ENCODE results near the gene ZSCAN26. TPM values are rescaled to one million over a fixed set of nuclear protein-coding genes. Genes with fewer than 3 reads are reported as not detected.

Gene ZSCAN26
- total and polyA plus RNA-seq, 2 donors from 2014 or later, result 11.8 to 17.2 TPM

- Histone ChIP-seq H3K4me1 (ENCODE audit: control insufficient read depth in 2 of 3, insufficient read depth in 2 of 3, low read depth in 1 of 3, low read length in 3 of 3) (no peaks in the 10 kb centered on the region), H3K36me3 (ENCODE audit: control insufficient read depth in 2 of 3, insufficient read depth in 3 of 3, low read length in 3 of 3) (peaks cover 4 to 6% (median 5%) of the 10 kb centered on the region in 3 donors), H3K4me3 (ENCODE audit: low read length in 3 of 3) (no peak overlapping the region), H3K27me3 (ENCODE audit: control insufficient read depth, insufficient read depth, low read length) (no peaks in the 10 kb centered on the region), H3K9me3 (ENCODE audit: control insufficient read depth in 2 of 3, insufficient read depth in 1 of 3, low read length in 3 of 3) (peaks cover 0 to 5% (median 0%) of the 10 kb centered on the region in 3 donors), H3K9ac (ENCODE audit: low read length in 3 of 3) (no peak overlapping the region), H3K27ac (ENCODE audit: low read depth in 2 of 2, low read length in 2 of 2) (no peak overlapping the region)
- DNase-seq, result no peak
- no peak for FAIRE-seq
- TF ChIP-seq CTCF (IDR thresholded peaks at IDR 0.05; ENCODE audit: borderline replicate concordance, extremely low read depth, insufficient read depth), result no peak
- intact Hi-C loops (cut with DNase I), result no loop called here
Measured at GRCh38 chr6:28282926-28283325, 16.0 kb downstream of the ZSCAN26 start.

GRCh38 chr6:28291573-28291972 is 24.6 kb downstream of the ZSCAN26 start:
- no peak overlapping the region for H3K9ac ChIP-seq (ENCODE audit: low read length in 3 of 3)
- H3K4me3 ChIP-seq (ENCODE audit: low read length in 3 of 3), result no peak overlapping the region
- DNase-seq (no peak), FAIRE-seq (no peak)
- no peak for TF ChIP-seq CTCF (IDR thresholded peaks at IDR 0.05; ENCODE audit: borderline replicate concordance, extremely low read depth, insufficient read depth)
- no peaks in the 10 kb centered on the region for H3K9me3 ChIP-seq (ENCODE audit: control insufficient read depth in 2 of 3, insufficient read depth in 1 of 3, low read length in 3 of 3)
- peaks cover 5 to 9% (median 7%) of the 10 kb centered on the region in 3 donors for H3K36me3 ChIP-seq (ENCODE audit: control insufficient read depth in 2 of 3, insufficient read depth in 3 of 3, low read length in 3 of 3)
- no peaks in the 10 kb centered on the region for H3K27me3 ChIP-seq (ENCODE audit: control insufficient read depth, insufficient read depth, low read length)
- H3K27ac ChIP-seq (ENCODE audit: low read depth in 2 of 2, low read length in 2 of 2), result no peak overlapping the region
- H3K4me1 ChIP-seq (ENCODE audit: control insufficient read depth in 2 of 3, insufficient read depth in 2 of 3, low read depth in 1 of 3, low read length in 3 of 3), result no peaks in the 10 kb centered on the region
- intact Hi-C loops (cut with DNase I), result no loop called here

- no peak for FAIRE-seq
- H3K27me3 ChIP-seq (ENCODE audit: control insufficient read depth, insufficient read depth, low read length), result no peaks in the 10 kb centered on the region
- H3K9me3 ChIP-seq (ENCODE audit: control insufficient read depth in 2 of 3, insufficient read depth in 1 of 3, low read length in 3 of 3), result no peaks in the 10 kb centered on the region
Measured at GRCh38 chr6:28295326-28295725, 28.4 kb downstream of the ZSCAN26 start.

More at GRCh38 chr6:28295326-28295725, 28.4 kb downstream of the ZSCAN26 start:
- DNase-seq, result no peak
- no peak for TF ChIP-seq CTCF (IDR thresholded peaks at IDR 0.05; ENCODE audit: borderline replicate concordance, extremely low read depth, insufficient read depth)
- Histone ChIP-seq H3K36me3 (ENCODE audit: control insufficient read depth in 2 of 3, insufficient read depth in 3 of 3, low read length in 3 of 3) (peaks cover 0 to 3% (median 1%) of the 10 kb centered on the region in 3 donors), H3K9ac (ENCODE audit: low read length in 3 of 3) (no peak overlapping the region), H3K4me1 (ENCODE audit: control insufficient read depth in 2 of 3, insufficient read depth in 2 of 3, low read depth in 1 of 3, low read length in 3 of 3) (no peaks in the 10 kb centered on the region), H3K4me3 (ENCODE audit: low read length in 3 of 3) (no peak overlapping the region), H3K27ac (ENCODE audit: low read depth in 2 of 2, low read length in 2 of 2) (no peak overlapping the region)
- intact Hi-C loops (cut with DNase I), result no loop called here
